ENCODE results near the gene NPC1. TPM values are rescaled to one million over a fixed set of nuclear protein-coding genes. Genes with fewer than 3 reads are reported as not detected.

Gene NPC1
- total and polyA plus RNA-seq, 2 of the 8 experiments (the other 6 are each of a cell fraction or from before 2014, with no cell fraction given) = 34.1 to 39.5 TPM

DNA sequence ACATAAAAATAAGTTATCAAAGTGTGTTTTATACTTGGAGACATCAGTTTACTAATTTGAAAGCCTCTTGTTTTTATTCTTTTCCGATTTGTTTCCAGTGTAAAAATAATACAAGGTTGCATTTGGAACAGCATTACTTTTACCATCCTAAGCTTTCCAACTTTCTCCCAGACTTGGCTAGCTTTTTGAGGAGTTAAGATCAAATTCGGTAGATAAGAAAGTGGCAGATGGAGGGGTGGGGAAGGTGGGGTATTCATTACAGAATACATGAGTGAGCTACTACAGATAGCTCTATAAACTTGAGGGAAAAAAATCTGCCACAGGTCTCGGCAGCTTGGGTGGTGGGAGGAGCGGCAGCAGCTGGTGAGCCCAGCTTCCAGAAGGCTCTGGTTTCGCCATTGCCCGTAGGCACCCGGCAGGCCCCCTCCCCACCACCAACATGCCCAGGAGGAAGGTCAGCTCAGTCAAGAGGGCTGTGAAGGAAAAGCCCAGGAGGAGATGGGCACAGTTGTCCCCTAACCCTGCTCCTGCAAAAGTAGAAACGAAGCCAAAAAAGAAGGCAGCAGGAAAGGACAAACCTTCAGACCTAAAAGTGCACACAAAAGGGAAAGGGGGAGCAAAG lies 101.6 kb downstream of the NPC1 start:
- 0 out of 2 replicates have a peak overlapping the region, but pooled peaks have one; percentile 46 for H2BK15ac ChIP-seq (ENCODE audit: low read length)
- FAIRE-seq (no peak), DNase-seq (ENCODE audit: low read depth in 1 of 2, low spot score in 2 of 2) (no peak)
- H3K36me3 ChIP-seq (ENCODE audit: control insufficient read depth in 2 of 4, insufficient read depth in 4 of 4, low read length in 3 of 4) = peaks cover 2 to 19% (median 5%) of the 10 kb centered on the region in 4 experiments; a peak in 5 of 8 replicates
- H4K5ac ChIP-seq (ENCODE audit: insufficient read length, low read depth, low read length) = no peak overlapping the region
- no peaks in the 10 kb centered on the region for H3K9me3 ChIP-seq (ENCODE audit: insufficient read depth in 2 of 2, low read depth in 1 of 2, low read length in 1 of 2)
- TF ChIP-seq TAF7 (optimal IDR thresholded peaks at IDR 0.05; ENCODE audit: borderline replicate concordance, low read depth, low read length) (no peak), HDAC2 (IDR thresholded peaks at IDR 0.05; ENCODE audit: borderline replicate concordance in 1 of 2, low read depth in 2 of 2, low read length in 2 of 2) (no peak), YY1 (IDR thresholded peaks at IDR 0.05; ENCODE audit: low read depth, low read length) (no peak)
- H3K14ac ChIP-seq (ENCODE audit: insufficient read length) = no peak overlapping the region
- H3K27ac ChIP-seq (ENCODE audit: low read depth, low read length) = no peak overlapping the region
- no peak overlapping the region for H3K4ac ChIP-seq (replicated peaks; ENCODE audit: insufficient read length, low read depth, low read length)
- H2BK5ac ChIP-seq (ENCODE audit: low read depth, low read length) = no peak overlapping the region
- no peaks in the 10 kb centered on the region for H3K79me1 ChIP-seq (ENCODE audit: low read depth, low read length)
- no peak overlapping the region for H3K56ac ChIP-seq (replicated peaks; ENCODE audit: insufficient read length, low read depth, low read length)
- no peak overlapping the region for H2BK120ac ChIP-seq (replicated peaks; ENCODE audit: low read depth, low read length)
- H2BK12ac ChIP-seq (ENCODE audit: low read depth, low read length) = no peak overlapping the region
- no peaks in the 10 kb centered on the region for H3K4me1 ChIP-seq (replicated peaks in 1 of 4; ENCODE audit: control insufficient read depth in 3 of 4, insufficient read depth in 4 of 4, low read length in 3 of 4)
- no peak overlapping the region for H4K8ac ChIP-seq (ENCODE audit: extremely low read depth, insufficient read depth, low read length)
- 74% methylated on average over 8 of the region's 8 CpGs; no CpG with 5 or more reads in 1 of the 2 experiments for WGBS, 2 experiments (ENCODE audit: extremely low coverage in 1 of 2, insufficient coverage in 1 of 2, insufficient read length in 1 of 2, insufficient replicate concordance in 2 of 2, low coverage in 1 of 2, low lambda C conversion rate in 2 of 2, missing lambda C conversion rate in 1 of 2)
- no peaks in the 10 kb centered on the region for H3K27me3 ChIP-seq (replicated peaks in 1 of 4; ENCODE audit: control insufficient read depth in 3 of 4, extremely low read depth in 1 of 4, insufficient read depth in 3 of 4, low read length in 3 of 4)
- H3K4me3 ChIP-seq (ENCODE audit: extremely low read depth in 1 of 4, insufficient read depth in 2 of 4, low read depth in 3 of 4, low read length in 4 of 4) = no peak overlapping the region
- no peak overlapping the region for H2AK5ac ChIP-seq (ENCODE audit: low read depth, low read length)
- no peak overlapping the region; the same call in 1 of the 2 replicates for H2AFZ ChIP-seq (ENCODE audit: low read length)
- ChIA-PET POLR2A (ENCODE audit: partially characterized antibody) (interaction anchor here (1.0 kb wide), 1 partner anchor 11 kb away, joined by 3 read pairs; no protein-coding TSS in a partner anchor), CTCF (ENCODE audit: partially characterized antibody) (interaction anchor here (0.6 to 2.6 kb wide), 5 partner anchors 11 to 133 kb away, joined by 3 to 14 read pairs (median 4); no protein-coding TSS in a partner anchor)
- H4K91ac ChIP-seq (replicated peaks; ENCODE audit: insufficient read length, low read length) = no peak overlapping the region
- H3K79me2 ChIP-seq (ENCODE audit: control insufficient read depth in 1 of 2, insufficient read depth in 2 of 2, low read length in 2 of 2) = no peaks in the 10 kb centered on the region
- no peaks in the 10 kb centered on the region for H3K23me2 ChIP-seq (ENCODE audit: low read depth, low read length)
- H3K4me2 ChIP-seq (ENCODE audit: insufficient read depth in 1 of 2, low read depth in 2 of 2, low read length in 2 of 2) = no peak overlapping the region
- H2BK20ac ChIP-seq (ENCODE audit: low read length) = no peak overlapping the region
- peak overlapping the region; percentile 60 for H3K18ac ChIP-seq (ENCODE audit: extremely low read depth, low read length)
- H4K20me1 ChIP-seq (replicated peaks in 1 of 2; ENCODE audit: control insufficient read depth in 1 of 2, insufficient read depth in 2 of 2, low read length in 2 of 2) = no peaks in the 10 kb centered on the region
- no peak overlapping the region for H3K23ac ChIP-seq (ENCODE audit: insufficient read length)
- H3K9ac ChIP-seq (replicated peaks in 1 of 4; ENCODE audit: extremely low read depth in 1 of 4, low read depth in 3 of 4, low read length in 3 of 4) = no peak overlapping the region

Measured in H1 (cell line).